Cardiac septum (tissue), 1 donor: ENCODE data around the gene MPP2. TPM values are rescaled to one million over a fixed set of nuclear protein-coding genes. Genes with fewer than 3 reads are reported as not detected.
"Not testable (repeated sequence)": the region's sequence is repeated elsewhere in the genome, so short reads cannot be mapped to it uniquely, and the experiment has no call there.

Experiments used
- DNase-seq: peaks from one replicate; pipeline ENCODE4 v3.0.0-alpha.2; 2020; ENCODE audit warnings: low spot score
- intact Hi-C: fragments of 100-400 bp; cut with DNase I; formaldehyde crosslinking; loops from one replicate; pipeline ENCODE4 v1.14.0; 2022
- total RNA-seq: library from RNA; stranded (reverse); fragmentation: NEBNext Ultra II Directional; extraction: Animal tissue kit (Norgen Biotek cat#: 25700); gene quantifications from one replicate; pipeline ENCODE4 v1.2.1, GENCODE V29; 2021
- donor health status: DM: no; HTN: no; CAD: no.

MPP2 gene
- total RNA-seq, 1 donor from 2014 or later = 13.8 TPM

DNA sequence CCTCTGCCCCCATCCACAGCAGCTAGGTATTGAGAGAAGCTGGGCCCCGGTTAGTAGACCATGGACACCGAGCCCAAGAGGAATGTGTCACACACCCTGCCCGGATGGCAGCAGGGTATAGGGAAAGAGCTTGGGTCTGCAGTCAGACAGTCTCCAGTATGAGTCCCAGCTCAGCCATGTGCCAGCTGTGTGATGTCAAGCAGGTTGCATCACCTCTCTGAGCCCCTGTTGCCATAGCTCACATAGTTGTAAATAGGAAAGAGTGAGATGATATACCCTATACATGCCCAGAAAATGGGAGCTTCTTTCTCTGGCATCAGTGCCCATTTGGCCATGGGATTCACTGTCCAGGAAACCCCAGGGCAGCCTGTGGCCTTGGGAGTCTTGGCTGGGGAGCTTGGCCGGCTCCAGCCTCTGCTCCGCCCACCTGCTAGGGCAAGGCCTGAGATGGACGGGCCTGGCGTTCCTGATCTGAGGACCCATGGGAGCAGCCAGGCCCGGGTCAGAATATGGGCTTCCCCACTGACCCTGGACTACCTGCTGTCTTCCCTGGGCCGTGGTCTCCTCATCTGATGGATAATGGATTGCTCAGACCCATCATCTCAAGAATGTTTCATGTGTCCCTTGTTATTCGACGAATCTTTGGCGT lies 47.1 kb downstream of the MPP2 start:
- no peak for DNase-seq
- intact Hi-C loops = no loop called here

DNA sequence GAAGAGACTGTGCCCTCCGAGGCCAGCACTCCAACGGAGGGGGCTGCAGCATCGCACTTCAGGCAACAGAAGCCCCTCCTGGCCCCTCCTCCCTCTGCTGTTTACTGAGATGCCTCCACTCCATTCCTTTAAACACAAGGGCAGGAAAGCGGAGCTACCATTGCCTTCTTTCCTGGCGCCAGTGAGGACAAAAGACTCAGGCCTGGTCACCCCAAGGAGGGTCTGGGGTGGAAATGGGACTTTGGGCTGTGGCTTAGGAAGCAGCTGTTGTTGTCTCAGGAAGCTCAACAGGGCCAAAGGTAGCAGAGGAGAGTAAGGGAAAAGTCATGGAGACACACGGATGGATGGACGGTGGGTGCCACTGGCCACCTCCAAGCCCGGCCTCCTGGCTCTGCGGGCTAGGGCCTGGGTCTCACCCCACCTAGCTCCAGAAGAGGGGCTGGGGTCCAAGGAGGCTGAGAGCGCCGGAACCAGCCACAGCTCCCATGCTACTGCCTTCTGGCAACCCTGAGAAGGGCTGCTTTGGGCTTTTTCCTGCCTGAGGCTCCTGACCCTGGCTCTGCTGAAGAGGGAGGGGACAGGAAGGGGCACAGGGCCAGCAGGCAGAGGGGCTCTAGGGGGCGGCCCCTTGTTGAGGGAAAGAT lies 49.3 kb downstream of the MPP2 start:
- intact Hi-C loops = no loop called here
- no peak for DNase-seq

DNA sequence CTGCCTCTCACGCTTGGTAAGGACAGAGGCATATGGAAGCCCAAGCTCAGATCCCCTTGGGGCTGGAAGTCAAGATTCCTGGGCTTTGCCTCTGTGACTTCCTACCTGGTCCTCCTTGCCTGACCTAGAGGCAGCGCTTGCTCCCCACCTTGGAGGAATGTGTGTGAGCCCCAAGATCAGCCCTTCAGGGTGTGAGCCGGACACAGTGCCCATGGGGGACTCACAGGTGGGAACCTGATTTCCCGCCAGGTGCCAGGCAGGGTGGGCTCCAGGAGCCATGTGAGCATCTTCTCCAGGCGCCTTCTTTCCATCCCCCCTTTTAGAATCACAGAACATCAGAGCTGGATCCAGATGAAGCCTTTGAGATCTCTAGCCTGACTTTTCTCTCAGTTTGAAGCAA lies 50.2 kb downstream of the MPP2 start:
- intact Hi-C loops = no loop called here
- no peak for DNase-seq

DNA sequence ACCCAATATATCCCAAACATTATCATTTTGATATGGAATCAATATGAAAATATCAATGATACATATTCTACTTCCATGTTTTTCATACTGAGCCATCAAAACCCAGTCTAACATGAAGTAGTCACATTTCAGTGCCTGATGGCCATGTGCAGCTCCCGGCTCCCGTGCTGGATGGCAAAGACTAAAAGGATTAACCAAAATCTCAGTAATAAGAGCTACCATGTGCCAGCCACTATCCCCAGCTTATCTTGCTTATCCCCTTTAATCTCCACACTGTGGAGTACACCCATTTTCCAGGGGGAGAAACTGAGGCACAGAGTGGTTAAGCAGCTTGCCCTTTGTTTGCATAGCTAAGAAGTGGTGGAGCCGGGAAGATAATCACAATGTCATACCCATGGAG lies 51.2 kb downstream of the MPP2 start:
- intact Hi-C loops = no loop called here
- DNase-seq = no peak

DNA sequence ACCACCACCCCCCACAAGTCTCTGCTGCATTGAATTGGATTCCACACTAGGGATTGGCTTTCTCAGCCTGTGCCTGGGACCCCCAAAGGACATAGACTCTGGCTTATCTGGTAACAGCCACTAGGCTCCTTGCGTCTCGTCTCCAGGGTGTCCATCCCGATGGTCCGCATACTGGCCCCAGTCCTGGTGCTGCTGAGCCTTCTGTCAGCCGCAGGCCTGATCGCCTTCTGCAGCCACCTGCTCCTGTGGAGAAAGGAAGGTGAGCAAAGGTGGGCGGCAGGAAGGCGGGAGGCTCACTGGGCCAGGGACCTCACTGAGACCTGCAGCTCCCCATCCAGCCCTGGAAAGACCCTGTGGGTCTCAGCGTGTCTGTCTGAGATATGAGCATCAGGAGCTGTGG lies 52.3 kb downstream of the MPP2 start:
- no peak for DNase-seq
- intact Hi-C loops = no loop called here

DNA sequence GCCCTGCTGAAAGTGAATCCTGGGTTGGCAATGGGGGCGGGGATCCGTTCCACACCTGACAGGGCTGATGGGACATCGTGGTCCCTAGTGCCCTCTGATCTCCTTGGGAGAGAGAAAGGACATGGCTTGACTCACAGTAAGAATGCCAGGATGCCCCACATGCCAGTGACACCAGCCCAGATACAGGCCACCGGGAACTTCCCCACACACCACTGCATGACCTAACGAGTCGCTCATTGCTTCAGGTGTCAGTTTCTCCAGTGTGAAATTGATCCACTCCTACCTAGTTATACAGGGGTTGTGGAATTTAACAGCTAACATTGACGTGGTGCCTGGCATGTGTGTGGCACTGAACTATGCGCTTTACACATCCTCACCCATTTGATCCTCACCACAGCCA lies 52.8 kb downstream of the MPP2 start:
- intact Hi-C loops = no loop called here
- no peak for DNase-seq

DNA sequence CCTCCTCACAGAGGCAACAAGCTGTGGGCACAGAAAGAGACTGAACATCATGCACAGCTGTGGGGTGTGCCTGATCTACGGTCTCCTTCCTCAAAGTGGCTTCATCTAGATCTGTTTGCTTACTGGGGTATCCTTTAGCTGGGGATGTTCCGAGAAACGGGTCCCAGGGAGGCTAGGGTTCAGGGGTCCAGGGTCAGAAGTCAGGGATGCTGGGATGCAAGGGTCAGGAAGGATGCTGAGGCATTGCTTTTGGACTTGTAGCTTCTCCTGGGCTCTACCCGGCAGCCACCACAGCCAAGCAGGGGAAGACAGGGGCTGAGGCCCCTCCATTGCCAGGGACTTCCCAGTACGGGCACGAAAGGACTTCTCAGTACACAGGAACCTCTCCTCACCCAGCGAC lies 53.8 kb downstream of the MPP2 start:
- intact Hi-C loops = no loop called here
- DNase-seq = no peak

DNA sequence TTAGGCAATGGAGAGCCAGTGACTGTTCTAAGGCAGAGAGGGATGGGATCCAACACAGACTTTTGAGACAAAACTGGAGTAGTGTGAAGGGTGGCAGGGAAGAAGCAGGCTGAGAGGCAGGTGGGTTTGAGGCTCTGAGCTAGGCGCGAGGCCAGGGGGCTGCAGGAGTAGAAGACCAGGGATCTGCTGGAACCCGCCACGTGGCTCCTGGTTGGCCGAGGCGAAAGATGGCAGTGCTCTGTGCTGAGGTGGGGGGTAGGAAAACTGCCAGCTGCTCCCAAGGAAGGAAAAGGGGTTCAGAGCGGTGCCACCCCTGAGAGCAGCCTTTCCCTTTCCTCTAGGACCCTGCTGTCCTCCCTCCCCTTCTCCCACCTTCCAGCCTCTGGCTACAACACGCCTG lies 54.8 kb downstream of the MPP2 start:
- intact Hi-C loops = no loop called here
- DNase-seq = no peak

DNA sequence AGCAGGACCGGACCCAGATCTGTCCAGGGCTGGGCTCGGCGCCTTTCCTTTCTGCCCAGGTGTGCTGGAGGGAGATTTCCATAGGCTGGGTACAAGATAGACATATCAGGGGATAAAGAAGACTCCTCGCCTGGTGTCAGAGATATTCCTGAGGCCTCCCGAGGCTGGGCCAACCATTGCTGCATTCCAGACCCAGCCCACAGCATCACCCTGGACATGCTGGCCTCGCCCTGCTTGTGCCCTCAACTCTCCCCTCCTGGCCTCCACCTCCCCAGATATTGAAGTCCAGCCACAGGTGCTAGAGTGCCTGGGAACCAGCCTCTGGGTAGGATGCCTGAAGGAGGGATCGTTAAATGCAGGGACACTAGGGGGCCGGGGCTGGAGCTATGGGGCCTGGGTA lies 58.2 kb downstream of the MPP2 start:
- DNase-seq = no peak
- intact Hi-C loops = loop anchor here (5.0 kb wide), 2 partner anchors 72 to 152 kb away; partner anchors contain the start of gene DUSP3

DNA sequence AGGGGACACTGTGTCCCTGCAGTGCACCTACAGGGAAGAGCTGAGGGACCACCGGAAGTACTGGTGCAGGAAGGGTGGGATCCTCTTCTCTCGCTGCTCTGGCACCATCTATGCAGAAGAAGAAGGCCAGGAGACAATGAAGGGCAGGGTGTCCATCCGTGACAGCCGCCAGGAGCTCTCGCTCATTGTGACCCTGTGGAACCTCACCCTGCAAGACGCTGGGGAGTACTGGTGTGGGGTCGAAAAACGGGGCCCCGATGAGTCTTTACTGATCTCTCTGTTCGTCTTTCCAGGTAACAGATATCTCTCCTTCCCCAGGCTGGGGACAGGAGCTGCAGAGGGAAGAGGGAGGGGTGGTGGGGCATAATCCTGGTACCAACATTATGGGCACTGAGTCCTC lies 58.7 kb downstream of the MPP2 start:
- intact Hi-C loops = loop anchor here (5.0 kb wide), 2 partner anchors 71 to 151 kb away; partner anchors contain the start of gene DUSP3
- DNase-seq = no peak

DNA sequence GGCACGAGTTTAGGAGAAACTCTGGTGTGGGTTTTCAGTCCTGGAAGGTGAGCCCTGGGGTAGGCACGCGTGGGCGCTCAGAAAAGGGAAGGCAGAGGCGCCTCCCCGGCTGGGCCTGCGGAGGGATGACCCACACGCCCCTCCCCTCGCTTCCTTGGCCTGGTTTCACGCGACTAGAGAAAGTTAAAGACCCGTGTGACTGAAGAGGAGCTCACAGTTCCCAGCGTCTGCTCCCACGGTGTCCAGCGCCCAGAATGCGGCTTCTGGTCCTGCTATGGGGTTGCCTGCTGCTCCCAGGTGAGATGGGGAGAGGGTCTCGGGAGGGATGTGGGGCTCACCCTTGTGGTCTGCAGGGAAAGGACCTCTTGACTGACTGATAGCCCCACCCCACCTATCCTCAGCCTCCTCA lies 60.4 kb downstream of the MPP2 start, which contains the start of gene CD300LG:
Gene CD300LG (plus strand): TSS at position 214 of the 409 bp plus-strand sequence. CDS start 41 bp downstream, at position 255.
- no peak for DNase-seq
- intact Hi-C loops = loop anchor here (5.0 kb wide), 2 partner anchors 70 to 150 kb away; partner anchors contain the start of gene DUSP3

DNA sequence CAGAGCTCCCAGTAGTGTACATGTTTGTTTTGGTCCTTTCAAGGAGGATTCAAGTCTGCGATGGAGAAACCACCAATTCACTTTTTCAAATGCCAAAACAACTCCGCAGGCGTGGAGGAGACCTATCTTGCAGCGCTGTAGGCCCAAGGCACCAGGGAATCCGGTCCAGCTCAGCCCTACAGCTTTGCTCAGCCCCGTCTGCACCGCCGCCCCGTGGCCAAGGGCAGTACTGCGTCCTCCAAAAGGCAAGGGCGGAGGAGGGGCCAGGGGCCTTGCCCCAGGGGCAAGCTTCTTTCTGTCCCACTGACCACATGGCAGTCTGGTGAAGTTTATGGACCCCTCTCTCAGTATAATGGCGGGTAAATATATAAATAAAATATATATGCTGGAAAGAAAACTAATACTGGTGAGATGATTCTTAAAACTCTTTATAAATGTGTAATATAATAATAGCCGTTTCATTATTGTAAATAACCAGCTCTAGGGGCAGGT lies 61.1 kb downstream of the MPP2 start:
- intact Hi-C loops = loop anchor here (5.0 kb wide), 2 partner anchors 69 to 149 kb away; partner anchors contain the start of gene DUSP3
- peak; percentile 91 for DNase-seq

DNA sequence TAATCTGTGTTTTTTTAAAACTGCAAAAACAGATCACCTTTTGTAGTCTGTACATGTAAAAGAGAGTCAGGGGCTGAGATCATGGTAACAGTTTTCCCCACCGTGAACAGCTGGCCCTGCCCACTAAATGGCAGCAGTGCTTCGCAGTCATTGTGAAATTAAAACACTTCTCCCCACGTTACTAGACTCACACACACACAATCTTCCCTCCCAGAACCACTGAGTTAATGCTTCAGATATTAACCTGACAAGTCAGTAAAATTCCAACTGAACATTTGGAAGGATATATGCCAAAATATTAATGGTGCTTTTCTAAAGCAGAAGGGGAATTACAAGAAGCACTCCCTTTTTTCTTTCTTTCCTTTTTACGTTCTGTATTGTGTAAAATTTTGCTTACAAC lies 61.6 kb downstream of the MPP2 start:
- intact Hi-C loops = loop anchor here (5.0 kb wide), 2 partner anchors 68 to 148 kb away; partner anchors contain the start of gene DUSP3
- no peak for DNase-seq

DNA sequence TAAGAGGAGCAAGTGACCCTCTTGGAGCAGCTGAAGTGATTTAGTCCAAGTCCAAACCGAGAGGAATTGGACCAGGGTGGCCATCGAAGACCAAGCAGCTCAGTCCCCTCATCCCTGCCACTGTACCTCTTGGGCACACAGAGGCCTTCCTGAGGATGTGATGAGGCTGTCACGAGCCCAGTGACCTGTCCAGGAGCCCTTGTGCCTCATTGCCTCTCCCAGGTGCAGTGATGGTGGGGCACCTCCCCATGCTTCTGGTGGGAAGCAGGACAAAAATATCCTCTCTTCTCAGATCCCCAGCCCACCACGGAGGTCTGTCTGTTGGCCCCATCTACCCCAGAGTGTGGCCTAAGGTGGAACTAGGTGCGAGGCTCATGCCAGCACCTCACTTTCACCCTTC lies 63.1 kb downstream of the MPP2 start:
- intact Hi-C loops = no loop called here
- no peak for DNase-seq

DNA sequence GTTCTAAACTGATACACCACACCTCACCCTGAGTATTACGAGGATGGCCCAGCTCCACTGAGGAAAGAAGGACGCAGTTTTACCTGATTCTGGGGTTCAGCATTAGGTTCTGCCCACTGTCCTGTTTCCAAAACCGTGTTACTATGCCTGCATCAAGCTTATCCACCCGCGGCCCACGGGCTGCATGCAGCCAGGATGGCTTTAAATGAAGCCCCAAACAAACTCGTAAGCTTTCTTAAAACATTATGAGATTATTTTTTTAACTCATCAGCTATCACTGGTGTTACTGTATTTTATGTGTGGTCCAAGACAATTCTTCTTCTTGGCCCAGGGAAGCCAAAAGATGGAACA lies 64.4 kb downstream of the MPP2 start:
- intact Hi-C loops = no loop called here
- DNase-seq = no peak

DNA sequence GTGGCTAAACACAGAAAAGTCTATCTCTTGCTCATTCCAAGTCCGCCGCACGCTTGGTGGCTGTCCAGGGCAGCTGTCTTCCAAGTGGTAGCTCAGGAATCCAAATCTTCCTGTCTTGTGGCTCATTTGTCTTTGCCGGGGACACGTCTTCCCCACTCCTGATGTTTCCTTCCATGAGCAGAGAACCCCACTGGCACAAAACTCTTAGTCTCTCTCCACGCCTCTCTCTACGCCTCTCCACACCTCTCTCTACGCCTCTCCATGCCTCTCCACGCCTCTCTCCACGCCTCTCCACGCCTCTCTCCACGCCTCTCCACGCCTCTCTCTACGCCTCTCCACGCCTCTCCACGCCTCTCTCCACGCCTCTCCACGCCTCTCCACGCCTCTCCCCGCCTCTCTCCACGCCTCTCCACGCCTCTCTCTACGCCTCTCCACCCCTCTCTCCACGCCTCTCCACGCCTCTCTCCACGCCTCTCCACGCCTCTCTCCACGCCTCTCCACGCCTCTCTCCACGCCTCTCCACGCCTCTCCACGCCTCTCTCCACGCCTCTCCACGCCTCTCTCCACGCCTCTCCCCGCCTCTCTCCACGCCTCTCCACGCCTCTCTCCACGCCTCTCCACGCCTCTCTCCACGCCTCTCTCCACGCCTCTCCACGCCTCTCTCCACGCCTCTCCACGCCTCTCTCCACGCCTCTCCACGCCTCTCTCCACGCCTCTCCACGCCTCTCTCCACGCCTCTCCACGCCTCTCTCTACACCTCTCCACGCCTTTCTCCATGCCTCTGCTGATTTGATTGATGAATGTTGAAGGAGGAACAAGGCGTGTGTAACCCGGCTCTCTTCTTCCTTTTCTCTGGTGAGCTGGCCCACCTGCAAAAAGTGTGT lies 65.0 kb downstream of the MPP2 start:
- intact Hi-C loops, DNase-seq: not testable (repeated sequence)

DNA sequence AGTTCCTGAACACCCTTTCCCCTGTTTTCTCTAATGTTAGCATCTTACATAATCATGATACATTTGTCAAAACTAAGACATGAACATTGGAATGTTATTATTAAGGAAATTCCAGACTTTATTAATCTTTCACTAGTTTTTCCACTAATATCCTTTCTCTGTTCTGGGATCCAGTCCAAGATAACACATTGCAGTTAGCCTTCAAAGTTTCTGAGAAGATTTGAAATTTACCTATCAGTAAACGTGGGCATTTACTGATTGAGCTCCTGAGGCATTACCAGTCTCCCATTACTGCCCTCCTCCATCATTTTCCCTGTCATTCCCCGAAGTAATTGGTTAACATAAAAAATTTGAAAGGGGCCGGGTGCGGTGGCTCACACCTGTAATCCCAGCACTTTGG lies 66.1 kb downstream of the MPP2 start:
- DNase-seq = no peak
- intact Hi-C loops = no loop called here

DNA sequence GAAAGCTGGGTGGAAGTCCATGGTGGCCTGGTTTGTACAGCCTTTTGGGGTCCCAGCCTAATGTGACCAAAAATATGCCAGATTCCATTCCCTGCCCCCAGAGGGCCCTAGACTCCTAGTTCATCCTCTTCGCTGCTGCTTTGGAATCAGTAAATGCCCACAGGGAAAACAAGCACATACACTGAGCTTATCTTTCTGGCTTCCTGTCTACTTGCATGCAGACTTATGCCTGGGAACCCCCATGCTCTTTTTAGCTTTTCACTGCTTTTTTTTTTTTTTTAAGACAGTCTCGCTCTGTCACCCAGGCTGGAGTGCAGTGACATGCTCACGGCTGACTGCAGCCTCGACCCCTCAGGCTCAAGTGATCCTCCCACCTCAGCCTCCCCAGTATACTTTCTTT lies 66.5 kb downstream of the MPP2 start:
- no peak for DNase-seq
- intact Hi-C loops = no loop called here

DNA sequence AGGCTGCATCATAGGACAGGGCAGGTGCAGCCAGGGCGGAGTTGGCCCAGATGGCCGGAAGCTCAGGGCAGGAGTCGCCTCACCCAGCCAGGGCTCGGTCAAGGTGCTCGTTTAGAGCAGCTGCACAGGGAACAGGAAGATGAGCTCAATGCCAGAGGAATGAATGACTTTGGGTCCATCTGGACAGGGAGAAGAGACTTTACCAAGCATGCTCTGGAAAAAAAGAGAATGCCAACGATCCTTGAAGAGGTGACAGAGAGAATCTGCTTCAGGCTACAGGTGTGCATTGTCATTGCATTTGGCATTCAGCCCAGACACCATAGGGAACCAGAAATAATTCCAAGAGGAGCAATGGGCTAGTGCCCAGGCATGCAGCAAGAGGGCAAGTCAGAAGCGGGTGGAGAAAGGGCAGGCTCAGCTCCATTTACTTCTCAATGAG lies 67.6 kb downstream of the MPP2 start:
- intact Hi-C loops = no loop called here
- no peak for DNase-seq

DNA sequence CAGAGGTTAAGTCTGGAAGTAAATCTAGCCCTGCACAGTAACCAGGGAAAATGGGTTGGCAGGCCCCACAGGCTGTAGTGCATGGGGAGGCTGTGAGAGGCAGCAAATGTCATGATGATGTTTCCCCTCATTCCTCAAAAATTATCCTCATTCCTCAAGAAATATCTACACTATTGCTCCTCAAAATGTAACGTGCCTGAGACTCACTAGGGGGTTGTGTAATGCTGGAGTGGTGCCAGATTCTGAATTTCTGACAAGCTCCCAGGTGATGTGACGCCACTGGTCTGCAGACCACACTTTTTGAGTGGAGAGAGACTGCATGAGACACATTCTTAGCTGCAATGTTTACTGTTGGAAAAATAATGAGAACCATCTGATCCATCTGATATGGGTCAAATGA lies 73.2 kb downstream of the MPP2 start:
- intact Hi-C loops = loop anchor here (5.0 kb wide), 1 partner anchor 57 kb away; the partner anchor contains the start of gene DUSP3
- DNase-seq = no peak
